H9 (cell line): Measurements from ENCODE around the gene TBL2. TPM values are rescaled to one million over a fixed set of nuclear protein-coding genes. Genes with fewer than 3 reads are reported as not detected.

Source experiments
- DNase-seq: peaks from one replicate; pipeline ENCODE4 v3.0.0-alpha.2; 2017
- H2AFZ ChIP-seq: one replicate; pipeline ENCODE4 v1.6.1; 2013; ENCODE audit warnings: mild to moderate bottlenecking, low read length, control low read depth, moderate library complexity
- H2AK5ac ChIP-seq: 2 replicates; pipeline ENCODE4 v1.6.1; 2013; ENCODE audit warnings: low read length, control low read depth, mixed read lengths; ENCODE audit not compliant: insufficient read length
- H2BK120ac ChIP-seq: one replicate; pipeline ENCODE4 v1.6.1; 2013; ENCODE audit warnings: low read depth, mild to moderate bottlenecking, low read length, control low read depth, inconsistent platforms; ENCODE audit not compliant: poor library complexity, severe bottlenecking
- H2BK12ac ChIP-seq: 2 replicates; pipeline ENCODE4 v1.6.1; 2013; ENCODE audit warnings: low read length, control low read depth, mixed read lengths, low read depth; ENCODE audit not compliant: insufficient read length
- H2BK15ac ChIP-seq: 2 replicates; pipeline ENCODE4 v1.6.1; 2013; ENCODE audit warnings: low read depth, low read length, control low read depth
- H2BK20ac ChIP-seq: one replicate; pipeline ENCODE4 v1.6.1; 2013; ENCODE audit warnings: low read depth, mild to moderate bottlenecking, low read length, control low read depth, inconsistent platforms; ENCODE audit not compliant: poor library complexity, severe bottlenecking
- H2BK5ac ChIP-seq: 2 replicates; pipeline ENCODE4 v1.6.1; 2013; ENCODE audit warnings: low read length, control low read depth, mixed read lengths; ENCODE audit not compliant: insufficient read length
- H3K14ac ChIP-seq: 2 replicates; pipeline ENCODE4 v1.6.1; 2013; ENCODE audit warnings: low read length, control low read depth; ENCODE audit not compliant: insufficient read depth
- H3K18ac ChIP-seq: 2 replicates; pipeline ENCODE4 v1.6.1; 2013; ENCODE audit warnings: low read depth, mild to moderate bottlenecking, mixed read lengths, low read length, control low read depth; ENCODE audit not compliant: insufficient read length
- H3K23ac ChIP-seq: 2 replicates; pipeline ENCODE4 v1.6.1; 2013; ENCODE audit warnings: low read length, control low read depth, mixed read lengths, low read depth; ENCODE audit not compliant: insufficient read length
- H3K23me2 ChIP-seq: 2 replicates; pipeline ENCODE4 v1.6.1; 2013; ENCODE audit warnings: low read depth, mild to moderate bottlenecking, mixed read lengths, low read length, control low read depth; ENCODE audit not compliant: insufficient read length, poor library complexity, severe bottlenecking
- H3K27ac ChIP-seq: 2 replicates; pipeline ENCODE4 v1.5.1; 2013; ENCODE audit warnings: low read length, control low read depth, mixed read lengths, low read depth; ENCODE audit not compliant: insufficient read length
- H3K27me3 ChIP-seq: 2 replicates; pipeline ENCODE4 v1.6.1; 2013; ENCODE audit warnings: low read length, control low read depth, inconsistent platforms; ENCODE audit not compliant: insufficient read depth
- H3K4ac ChIP-seq: 2 replicates; pipeline ENCODE4 v1.6.1; 2013; ENCODE audit warnings: low read depth, mild to moderate bottlenecking, control low read depth, inconsistent platforms, low read length, moderate library complexity
- H3K4me1 ChIP-seq: 2 replicates; pipeline ENCODE4 v1.6.1; 2013; ENCODE audit warnings: low read length, control low read depth, inconsistent platforms; ENCODE audit not compliant: insufficient read depth
- H3K4me2 ChIP-seq: 2 replicates; pipeline ENCODE4 v1.6.1; 2013; ENCODE audit warnings: low read length, control low read depth, mixed read lengths; ENCODE audit not compliant: insufficient read length, insufficient read depth
- H3K56ac ChIP-seq: 2 replicates; pipeline ENCODE4 v1.6.1; 2013; ENCODE audit warnings: low read depth, mild to moderate bottlenecking, mixed read lengths, low read length, control low read depth; ENCODE audit not compliant: insufficient read length
- H3K79me1 ChIP-seq: 2 replicates; pipeline ENCODE4 v1.6.1; 2013; ENCODE audit warnings: low read depth, mild to moderate bottlenecking, moderate library complexity, low read length, control low read depth, inconsistent platforms; ENCODE audit not compliant: insufficient read depth, poor library complexity, severe bottlenecking
- H3K79me2 ChIP-seq: 2 replicates; pipeline ENCODE4 v1.6.1; 2013; ENCODE audit warnings: low read length, control low read depth, inconsistent platforms; ENCODE audit not compliant: insufficient read depth
- H3K9ac ChIP-seq: 2 replicates; pipeline ENCODE4 v1.6.1; 2013; ENCODE audit warnings: low read length, control low read depth, mixed read lengths; ENCODE audit not compliant: insufficient read length; ENCODE audit errors: extremely low read depth
- H3K9me3 ChIP-seq: one replicate; pipeline ENCODE4 v1.6.1; 2013; ENCODE audit warnings: low read depth, low read length, inconsistent platforms; ENCODE audit not compliant: control insufficient read depth
- H3T11ph ChIP-seq: one replicate; pipeline ENCODE4 v1.6.1; 2013; ENCODE audit warnings: mild to moderate bottlenecking, low read length, control low read depth, inconsistent platforms
- H4K20me1 ChIP-seq: one replicate; pipeline ENCODE4 v1.6.1; 2013; ENCODE audit not compliant: control insufficient read depth, insufficient read length, insufficient read depth
- H4K5ac ChIP-seq: 2 replicates; pipeline ENCODE4 v1.6.1; 2013; ENCODE audit warnings: low read depth, mild to moderate bottlenecking, mixed read lengths, low read length, control low read depth; ENCODE audit not compliant: insufficient read length
- H4K8ac ChIP-seq: replicated peaks from 2 replicates; pipeline ENCODE4 v1.6.1; 2013; ENCODE audit warnings: low read length, control low read depth, mixed read lengths, low read depth; ENCODE audit not compliant: insufficient read length
- H4K91ac ChIP-seq: 2 replicates; pipeline ENCODE4 v1.6.1; 2013; ENCODE audit warnings: low read depth, mild to moderate bottlenecking, moderate library complexity, mixed read lengths, low read length, control low read depth; ENCODE audit not compliant: insufficient read length
- H3K27ac Mint-ChIP-seq, 3 experiments: 2 replicates in 2 of 3; 3 replicates in 1 of 3; pipeline ENCODE4 v1.8.0; 2020 to 2021; ENCODE audit warnings: mixed read lengths in 3 of 3, mild to moderate bottlenecking in 1 of 3, moderate library complexity in 1 of 3
- H3K27me3 Mint-ChIP-seq: 2 replicates; pipeline ENCODE4 v1.8.0; 2021; ENCODE audit warnings: low read depth, mild to moderate bottlenecking, moderate library complexity, mixed read lengths
- H3K36me3 Mint-ChIP-seq, 3 experiments: 2 replicates in 2 of 3; 3 replicates in 1 of 3; pipeline ENCODE4 v1.8.0; 2020 to 2021; ENCODE audit warnings: low read depth in 3 of 3, mixed read lengths in 3 of 3; ENCODE audit not compliant: insufficient read depth in 1 of 3
- H3K4me1 Mint-ChIP-seq, 2 experiments: 2 replicates each; pipeline ENCODE4 v1.8.0; 2020; ENCODE audit warnings: mixed read lengths in 2 of 2
- H3K4me3 Mint-ChIP-seq, 2 experiments: 2 replicates in 1 of 2; 3 replicates in 1 of 2; pipeline ENCODE4 v1.8.0; 2020 to 2021; ENCODE audit warnings: mild to moderate bottlenecking in 2 of 2, mixed read lengths in 2 of 2, moderate library complexity in 1 of 2
- H3K9me3 Mint-ChIP-seq, 2 experiments: 2 replicates in 1 of 2; 3 replicates in 1 of 2; pipeline ENCODE4 v1.8.0; 2020; ENCODE audit warnings: mild to moderate bottlenecking in 2 of 2, mixed read lengths in 2 of 2, moderate library complexity in 1 of 2
- CTCF ChIP-seq: fragments of 200-600 bp; sonication (generic); conservative IDR thresholded peaks from 3 replicates; pipeline ENCODE4 v1.8.0; 2021; ENCODE audit warnings: antibody characterized with exemption, mild to moderate bottlenecking
- WGBS: extraction: QIAGEN DNeasy Blood & Tissue Kit; methylation state at CpG from one replicate; pipeline ENCODE4 v1.1.7; 2013; ENCODE audit warnings: missing lambda C conversion rate, low lambda C conversion rate, mixed read lengths; ENCODE audit not compliant: insufficient read length; ENCODE audit errors: extremely low coverage; 5-methylcytosine and 5-hydroxymethylcytosine counted together
- total RNA-seq: library from RNA; stranded (reverse); gene quantifications from 2 replicates; pipeline ENCODE4 v1.2.1, GENCODE V29; 2021

TBL2 gene
- total RNA-seq, 1 experiment from 2014 or later, result 26.7 TPM

- Histone ChIP-seq H3K4ac (no peak overlapping the region), H3K14ac (no peak overlapping the region), H3T11ph (no peak overlapping the region), H3K23me2 (no peaks in the 10 kb centered on the region), H3K79me1 (no peaks in the 10 kb centered on the region), H4K5ac (no peak overlapping the region), H2BK120ac (no peak overlapping the region), H3K4me1 (no peaks in the 10 kb centered on the region), H2AFZ (no peak overlapping the region), H2BK20ac (no peak overlapping the region), H4K91ac (no peak overlapping the region), H4K8ac (no peak overlapping the region), H2AK5ac (no peak overlapping the region), H2BK12ac (no peak overlapping the region), H2BK15ac (no peak overlapping the region), H3K27me3 (no peaks in the 10 kb centered on the region), H3K27ac (no peak overlapping the region), H3K9ac (no peak overlapping the region), H4K20me1 (no peaks in the 10 kb centered on the region), H3K18ac (no peak overlapping the region), H3K79me2 (no peaks in the 10 kb centered on the region), H3K23ac (no peak overlapping the region), H3K56ac (no peak overlapping the region), H3K4me2 (no peak overlapping the region), H2BK5ac (no peak overlapping the region), H3K9me3 (no peaks in the 10 kb centered on the region)
- Mint-ChIP-seq H3K27ac (peak overlapping the region in 1 of 3 experiments; percentile 30; a peak in 3 of 7 replicates), H3K36me3 (peaks cover 8 to 20% (median 13%) of the 10 kb centered on the region in 3 experiments; a peak in 6 of 7 replicates), H3K4me3 (no peak overlapping the region), H3K27me3 (no peaks in the 10 kb centered on the region), H3K4me1 (peaks cover 0 to 3% of the 10 kb centered on the region in 2 experiments; a peak in 2 of 4 replicates), H3K9me3 (no peaks in the 10 kb centered on the region)
- DNase-seq, result no peak
- no CpG with 5 or more reads among the region's 6 CpGs for WGBS
- no peak for TF ChIP-seq CTCF
Measured at GRCh38 chr7:73532224-73532623, 46.2 kb downstream of the TBL2 start.
